H9 (cell line): ENCODE data around the gene HBG2. TPM values are rescaled to one million over a fixed set of nuclear protein-coding genes. Genes with fewer than 3 reads are reported as not detected.

Experiments
- DNase-seq: peaks from one replicate; pipeline ENCODE4 v3.0.0-alpha.2; 2017
- H2AFZ ChIP-seq: one replicate; pipeline ENCODE4 v1.6.1; 2013; ENCODE audit warnings: mild to moderate bottlenecking, low read length, control low read depth, moderate library complexity
- H2AK5ac ChIP-seq: 2 replicates; pipeline ENCODE4 v1.6.1; 2013; ENCODE audit warnings: low read length, control low read depth, mixed read lengths; ENCODE audit not compliant: insufficient read length
- H2BK120ac ChIP-seq: one replicate; pipeline ENCODE4 v1.6.1; 2013; ENCODE audit warnings: low read depth, mild to moderate bottlenecking, low read length, control low read depth, inconsistent platforms; ENCODE audit not compliant: poor library complexity, severe bottlenecking
- H2BK12ac ChIP-seq: 2 replicates; pipeline ENCODE4 v1.6.1; 2013; ENCODE audit warnings: low read length, control low read depth, mixed read lengths, low read depth; ENCODE audit not compliant: insufficient read length
- H2BK15ac ChIP-seq: 2 replicates; pipeline ENCODE4 v1.6.1; 2013; ENCODE audit warnings: low read depth, low read length, control low read depth
- H2BK20ac ChIP-seq: one replicate; pipeline ENCODE4 v1.6.1; 2013; ENCODE audit warnings: low read depth, mild to moderate bottlenecking, low read length, control low read depth, inconsistent platforms; ENCODE audit not compliant: poor library complexity, severe bottlenecking
- H2BK5ac ChIP-seq: 2 replicates; pipeline ENCODE4 v1.6.1; 2013; ENCODE audit warnings: low read length, control low read depth, mixed read lengths; ENCODE audit not compliant: insufficient read length
- H3K14ac ChIP-seq: 2 replicates; pipeline ENCODE4 v1.6.1; 2013; ENCODE audit warnings: low read length, control low read depth; ENCODE audit not compliant: insufficient read depth
- H3K18ac ChIP-seq: 2 replicates; pipeline ENCODE4 v1.6.1; 2013; ENCODE audit warnings: low read depth, mild to moderate bottlenecking, mixed read lengths, low read length, control low read depth; ENCODE audit not compliant: insufficient read length
- H3K23ac ChIP-seq: 2 replicates; pipeline ENCODE4 v1.6.1; 2013; ENCODE audit warnings: low read length, control low read depth, mixed read lengths, low read depth; ENCODE audit not compliant: insufficient read length
- H3K23me2 ChIP-seq: 2 replicates; pipeline ENCODE4 v1.6.1; 2013; ENCODE audit warnings: low read depth, mild to moderate bottlenecking, mixed read lengths, low read length, control low read depth; ENCODE audit not compliant: insufficient read length, poor library complexity, severe bottlenecking
- H3K27ac ChIP-seq: 2 replicates; pipeline ENCODE4 v1.5.1; 2013; ENCODE audit warnings: low read length, control low read depth, mixed read lengths, low read depth; ENCODE audit not compliant: insufficient read length
- H3K27me3 ChIP-seq: 2 replicates; pipeline ENCODE4 v1.6.1; 2013; ENCODE audit warnings: low read length, control low read depth, inconsistent platforms; ENCODE audit not compliant: insufficient read depth
- H3K4ac ChIP-seq: 2 replicates; pipeline ENCODE4 v1.6.1; 2013; ENCODE audit warnings: low read depth, mild to moderate bottlenecking, control low read depth, inconsistent platforms, low read length, moderate library complexity
- H3K4me1 ChIP-seq: 2 replicates; pipeline ENCODE4 v1.6.1; 2013; ENCODE audit warnings: low read length, control low read depth, inconsistent platforms; ENCODE audit not compliant: insufficient read depth
- H3K4me2 ChIP-seq: 2 replicates; pipeline ENCODE4 v1.6.1; 2013; ENCODE audit warnings: low read length, control low read depth, mixed read lengths; ENCODE audit not compliant: insufficient read length, insufficient read depth
- H3K56ac ChIP-seq: 2 replicates; pipeline ENCODE4 v1.6.1; 2013; ENCODE audit warnings: low read depth, mild to moderate bottlenecking, mixed read lengths, low read length, control low read depth; ENCODE audit not compliant: insufficient read length
- H3K79me1 ChIP-seq: 2 replicates; pipeline ENCODE4 v1.6.1; 2013; ENCODE audit warnings: low read depth, mild to moderate bottlenecking, moderate library complexity, low read length, control low read depth, inconsistent platforms; ENCODE audit not compliant: insufficient read depth, poor library complexity, severe bottlenecking
- H3K79me2 ChIP-seq: 2 replicates; pipeline ENCODE4 v1.6.1; 2013; ENCODE audit warnings: low read length, control low read depth, inconsistent platforms; ENCODE audit not compliant: insufficient read depth
- H3K9ac ChIP-seq: 2 replicates; pipeline ENCODE4 v1.6.1; 2013; ENCODE audit warnings: low read length, control low read depth, mixed read lengths; ENCODE audit not compliant: insufficient read length; ENCODE audit errors: extremely low read depth
- H3K9me3 ChIP-seq: one replicate; pipeline ENCODE4 v1.6.1; 2013; ENCODE audit warnings: low read depth, low read length, inconsistent platforms; ENCODE audit not compliant: control insufficient read depth
- H3T11ph ChIP-seq: one replicate; pipeline ENCODE4 v1.6.1; 2013; ENCODE audit warnings: mild to moderate bottlenecking, low read length, control low read depth, inconsistent platforms
- H4K20me1 ChIP-seq: one replicate; pipeline ENCODE4 v1.6.1; 2013; ENCODE audit not compliant: control insufficient read depth, insufficient read length, insufficient read depth
- H4K5ac ChIP-seq: 2 replicates; pipeline ENCODE4 v1.6.1; 2013; ENCODE audit warnings: low read depth, mild to moderate bottlenecking, mixed read lengths, low read length, control low read depth; ENCODE audit not compliant: insufficient read length
- H4K8ac ChIP-seq: replicated peaks from 2 replicates; pipeline ENCODE4 v1.6.1; 2013; ENCODE audit warnings: low read length, control low read depth, mixed read lengths, low read depth; ENCODE audit not compliant: insufficient read length
- H4K91ac ChIP-seq: 2 replicates; pipeline ENCODE4 v1.6.1; 2013; ENCODE audit warnings: low read depth, mild to moderate bottlenecking, moderate library complexity, mixed read lengths, low read length, control low read depth; ENCODE audit not compliant: insufficient read length
- H3K27ac Mint-ChIP-seq, 3 experiments: 2 replicates in 2 of 3; 3 replicates in 1 of 3; pipeline ENCODE4 v1.8.0; 2020 to 2021; ENCODE audit warnings: mixed read lengths in 3 of 3, mild to moderate bottlenecking in 1 of 3, moderate library complexity in 1 of 3
- H3K27me3 Mint-ChIP-seq: 2 replicates; pipeline ENCODE4 v1.8.0; 2021; ENCODE audit warnings: low read depth, mild to moderate bottlenecking, moderate library complexity, mixed read lengths
- H3K36me3 Mint-ChIP-seq, 3 experiments: 2 replicates in 2 of 3; 3 replicates in 1 of 3; pipeline ENCODE4 v1.8.0; 2020 to 2021; ENCODE audit warnings: low read depth in 3 of 3, mixed read lengths in 3 of 3; ENCODE audit not compliant: insufficient read depth in 1 of 3
- H3K4me1 Mint-ChIP-seq, 2 experiments: 2 replicates each; pipeline ENCODE4 v1.8.0; 2020; ENCODE audit warnings: mixed read lengths in 2 of 2
- H3K4me3 Mint-ChIP-seq, 2 experiments: 2 replicates in 1 of 2; 3 replicates in 1 of 2; pipeline ENCODE4 v1.8.0; 2020 to 2021; ENCODE audit warnings: mild to moderate bottlenecking in 2 of 2, mixed read lengths in 2 of 2, moderate library complexity in 1 of 2
- H3K9me3 Mint-ChIP-seq, 2 experiments: 2 replicates in 1 of 2; 3 replicates in 1 of 2; pipeline ENCODE4 v1.8.0; 2020; ENCODE audit warnings: mild to moderate bottlenecking in 2 of 2, mixed read lengths in 2 of 2, moderate library complexity in 1 of 2
- CTCF ChIP-seq: fragments of 200-600 bp; sonication (generic); conservative IDR thresholded peaks from 3 replicates; pipeline ENCODE4 v1.8.0; 2021; ENCODE audit warnings: antibody characterized with exemption, mild to moderate bottlenecking
- total RNA-seq: library from RNA; stranded (reverse); gene quantifications from 2 replicates; pipeline ENCODE4 v1.2.1, GENCODE V29; 2021

The HBG2 gene
- total RNA-seq, 1 experiment from 2014 or later, result not detected

- H3K4me1 Mint-ChIP-seq, result peaks cover 0 to 5% of the 10 kb centered on the region in 2 experiments; a peak in 2 of 4 replicates
- Histone ChIP-seq H3K79me1 (no peaks in the 10 kb centered on the region), H3K27me3 (no peaks in the 10 kb centered on the region)
Measured at GRCh38 chr11:5266609-5267008, 12.0 kb upstream of the HBG2 start.

More at GRCh38 chr11:5266609-5267008, 12.0 kb upstream of the HBG2 start:
- Histone ChIP-seq H2BK20ac (no peak overlapping the region), H3K4me2 (no peak overlapping the region), H3K18ac (no peak overlapping the region), H2BK15ac (no peak overlapping the region), H3K79me2 (no peaks in the 10 kb centered on the region), H3K23me2 (no peaks in the 10 kb centered on the region), H3K56ac (no peak overlapping the region), H4K8ac (no peak overlapping the region), H3K4ac (no peak overlapping the region), H3K9me3 (no peaks in the 10 kb centered on the region), H2AFZ (no peak overlapping the region), H3K4me1 (no peaks in the 10 kb centered on the region), H4K20me1 (no peaks in the 10 kb centered on the region), H3K14ac (no peak overlapping the region), H4K5ac (no peak overlapping the region), H2BK5ac (no peak overlapping the region), H2BK12ac (no peak overlapping the region), H2BK120ac (no peak overlapping the region), H3K9ac (no peak overlapping the region), H3K23ac (no peak overlapping the region), H3K27ac (no peak overlapping the region), H2AK5ac (no peak overlapping the region), H4K91ac (no peak overlapping the region), H3T11ph (no peak overlapping the region)
- H3K27me3 Mint-ChIP-seq, result peaks cover 7% of the 10 kb centered on the region
- DNase-seq, result no peak
- no peak overlapping the region for H3K4me3 Mint-ChIP-seq
- no peak for TF ChIP-seq CTCF
- peaks cover 0 to 2% of the 10 kb centered on the region in 2 experiments; a peak in 3 of 5 replicates for H3K9me3 Mint-ChIP-seq
- H3K27ac Mint-ChIP-seq, result no peak overlapping the region
- H3K36me3 Mint-ChIP-seq, result no peaks in the 10 kb centered on the region
